Measurements from ENCODE around the gene PIEZO2.

PIEZO2 gene

DNA sequence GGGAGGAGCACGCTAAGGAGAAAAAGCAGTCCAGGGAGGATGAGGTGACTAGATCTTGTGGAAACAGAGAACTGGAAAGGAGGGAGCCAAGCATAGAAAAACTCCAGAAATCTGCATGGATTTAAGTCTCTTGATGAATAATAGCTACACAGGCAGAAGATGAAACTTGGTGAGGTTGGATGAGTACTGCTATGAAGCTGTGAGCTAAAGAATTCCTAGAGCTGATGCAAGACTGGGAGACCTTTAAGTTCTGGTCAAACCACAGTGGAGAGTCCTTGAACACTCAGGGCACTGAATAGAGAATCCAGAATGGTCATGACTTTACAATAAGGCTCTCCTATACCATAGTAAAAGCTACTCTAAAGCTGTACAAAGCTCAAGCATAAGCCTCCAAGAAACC, 18.4 kb upstream of the PIEZO2 start:
- DNase-seq (ENCODE audit: insufficient read length, low spot score) (no peak), FAIRE-seq (no peak)
- TF ChIP-seq POU2F2 (IDR thresholded peaks at IDR 0.05; ENCODE audit: low read depth, low read length): no peak
- TF ChIP-seq SPI1 (IDR thresholded peaks at IDR 0.05; ENCODE audit: low read depth, low read length): no peak
- TF ChIP-seq POLR2A (IDR thresholded peaks at IDR 0.05; ENCODE audit: low read depth, low read length): no peak
- no peak for TF ChIP-seq POLR2AphosphoS5 (IDR thresholded peaks at IDR 0.05; ENCODE audit: low read depth, low read length)
- TF ChIP-seq TAF1 (IDR thresholded peaks at IDR 0.05; ENCODE audit: low read depth, low read length): no peak
- no peak for TF ChIP-seq PAX5 (IDR thresholded peaks at IDR 0.05; ENCODE audit: insufficient read depth, low read length, severe bottlenecking)

DNA sequence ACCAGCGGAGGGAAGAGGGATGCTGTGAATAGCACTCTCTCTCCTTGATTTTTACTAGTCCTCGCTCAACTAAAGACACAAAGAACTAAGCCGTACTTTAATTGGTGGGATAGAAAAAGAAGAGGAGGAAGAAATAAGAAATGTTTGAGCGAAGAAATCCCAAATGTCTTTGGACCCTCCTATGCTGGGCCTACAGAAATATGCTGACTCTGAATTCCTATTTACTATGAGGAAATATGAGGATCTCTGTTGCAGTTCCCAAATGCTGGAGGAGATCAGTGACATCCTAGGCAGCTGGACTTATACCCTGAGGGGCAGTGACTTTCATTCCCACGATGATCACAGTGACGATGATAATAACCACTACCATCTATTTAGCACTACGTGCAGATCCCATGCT, 16.6 kb upstream of the PIEZO2 start:
- no peak for FAIRE-seq
- no peak for DNase-seq (ENCODE audit: insufficient read length, low spot score)
- TF ChIP-seq PAX5 (IDR thresholded peaks at IDR 0.05; ENCODE audit: insufficient read depth, low read length, severe bottlenecking) (no peak), SPI1 (IDR thresholded peaks at IDR 0.05; ENCODE audit: low read depth, low read length) (no peak), POLR2A (IDR thresholded peaks at IDR 0.05; ENCODE audit: low read depth, low read length) (no peak), TAF1 (IDR thresholded peaks at IDR 0.05; ENCODE audit: low read depth, low read length) (no peak), POU2F2 (IDR thresholded peaks at IDR 0.05; ENCODE audit: low read depth, low read length) (no peak), POLR2AphosphoS5 (IDR thresholded peaks at IDR 0.05; ENCODE audit: low read depth, low read length) (no peak)

DNA sequence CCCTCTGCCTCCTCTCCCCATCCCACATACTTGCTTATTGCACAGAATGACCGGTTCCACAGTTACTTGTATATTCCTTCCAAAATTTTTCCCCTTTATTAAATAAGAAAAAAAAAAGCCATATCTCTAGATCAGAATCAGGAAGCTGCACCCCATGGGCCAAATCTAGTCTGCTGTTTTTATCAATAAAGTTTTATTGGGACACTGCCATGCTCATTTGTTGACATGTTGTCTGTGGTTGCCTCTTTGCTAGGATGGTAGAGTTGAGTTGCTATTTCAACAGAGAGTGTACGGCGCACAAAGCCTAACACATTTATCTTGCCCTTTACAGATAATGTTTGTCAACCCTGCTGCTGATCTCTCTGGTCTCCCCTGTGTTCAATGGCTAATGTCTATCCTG, 15.8 kb upstream of the PIEZO2 start:
- no peak for TF ChIP-seq POLR2A (IDR thresholded peaks at IDR 0.05; ENCODE audit: low read depth, low read length)
- no peak for TF ChIP-seq PAX5 (IDR thresholded peaks at IDR 0.05; ENCODE audit: insufficient read depth, low read length, severe bottlenecking)
- TF ChIP-seq TAF1 (IDR thresholded peaks at IDR 0.05; ENCODE audit: low read depth, low read length): no peak
- no peak for TF ChIP-seq SPI1 (IDR thresholded peaks at IDR 0.05; ENCODE audit: low read depth, low read length)
- no peak for TF ChIP-seq POU2F2 (IDR thresholded peaks at IDR 0.05; ENCODE audit: low read depth, low read length)
- TF ChIP-seq POLR2AphosphoS5 (IDR thresholded peaks at IDR 0.05; ENCODE audit: low read depth, low read length): no peak
- DNase-seq (ENCODE audit: insufficient read length, low spot score) (no peak), FAIRE-seq (no peak)

DNA sequence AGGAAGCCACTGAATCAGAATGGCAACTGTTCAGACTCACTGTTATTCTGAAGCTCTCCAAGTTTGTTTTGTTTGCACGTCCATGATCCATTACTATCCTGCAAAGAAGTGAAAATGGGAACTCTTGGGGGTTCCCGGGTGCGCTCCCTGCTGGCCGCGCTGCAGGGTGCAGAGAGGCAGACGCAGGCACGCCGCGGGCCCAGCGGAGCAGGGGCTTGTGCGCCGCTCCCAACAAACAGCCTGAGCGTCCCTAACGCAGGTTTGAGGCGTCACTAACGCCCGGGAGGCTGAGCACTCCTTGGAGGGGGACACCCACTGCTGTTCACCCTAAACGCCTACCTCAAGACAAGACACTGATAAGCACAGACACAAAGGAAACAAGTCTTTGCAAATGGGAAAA, 14.3 kb upstream of the PIEZO2 start:
- FAIRE-seq (no peak), DNase-seq (ENCODE audit: insufficient read length, low spot score) (no peak)
- no peak for TF ChIP-seq PAX5 (IDR thresholded peaks at IDR 0.05; ENCODE audit: insufficient read depth, low read length, severe bottlenecking)
- TF ChIP-seq POLR2A (IDR thresholded peaks at IDR 0.05; ENCODE audit: low read depth, low read length): no peak
- no peak for TF ChIP-seq SPI1 (IDR thresholded peaks at IDR 0.05; ENCODE audit: low read depth, low read length)
- TF ChIP-seq POLR2AphosphoS5 (IDR thresholded peaks at IDR 0.05; ENCODE audit: low read depth, low read length): no peak
- no peak for TF ChIP-seq TAF1 (IDR thresholded peaks at IDR 0.05; ENCODE audit: low read depth, low read length)
- no peak for TF ChIP-seq POU2F2 (IDR thresholded peaks at IDR 0.05; ENCODE audit: low read depth, low read length)

DNA sequence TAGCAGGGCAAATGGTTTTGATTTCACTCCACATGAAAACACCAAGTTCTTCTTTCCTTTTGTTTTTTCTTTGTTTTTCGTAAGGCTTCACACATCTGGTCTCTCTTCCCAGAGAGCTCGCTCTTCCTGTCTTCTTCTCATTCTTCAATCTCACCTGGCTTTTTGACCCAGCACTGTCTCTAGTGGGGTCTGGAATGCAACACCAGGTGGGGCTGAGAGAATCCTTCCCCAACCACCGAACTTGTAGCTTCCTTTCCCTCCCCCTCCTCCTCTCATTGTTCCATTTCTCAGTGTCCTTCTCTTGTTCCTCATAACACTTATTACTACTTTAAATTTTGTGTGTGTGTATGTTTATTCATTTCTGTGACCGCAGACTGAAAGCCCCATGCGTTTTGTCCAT, 13.5 kb upstream of the PIEZO2 start:
- TF ChIP-seq POLR2AphosphoS5 (IDR thresholded peaks at IDR 0.05; ENCODE audit: low read depth, low read length) (no peak), SPI1 (IDR thresholded peaks at IDR 0.05; ENCODE audit: low read depth, low read length) (no peak), PAX5 (IDR thresholded peaks at IDR 0.05; ENCODE audit: insufficient read depth, low read length, severe bottlenecking) (no peak), POU2F2 (IDR thresholded peaks at IDR 0.05; ENCODE audit: low read depth, low read length) (no peak), POLR2A (IDR thresholded peaks at IDR 0.05; ENCODE audit: low read depth, low read length) (no peak), TAF1 (IDR thresholded peaks at IDR 0.05; ENCODE audit: low read depth, low read length) (no peak)
- FAIRE-seq: no peak

DNA sequence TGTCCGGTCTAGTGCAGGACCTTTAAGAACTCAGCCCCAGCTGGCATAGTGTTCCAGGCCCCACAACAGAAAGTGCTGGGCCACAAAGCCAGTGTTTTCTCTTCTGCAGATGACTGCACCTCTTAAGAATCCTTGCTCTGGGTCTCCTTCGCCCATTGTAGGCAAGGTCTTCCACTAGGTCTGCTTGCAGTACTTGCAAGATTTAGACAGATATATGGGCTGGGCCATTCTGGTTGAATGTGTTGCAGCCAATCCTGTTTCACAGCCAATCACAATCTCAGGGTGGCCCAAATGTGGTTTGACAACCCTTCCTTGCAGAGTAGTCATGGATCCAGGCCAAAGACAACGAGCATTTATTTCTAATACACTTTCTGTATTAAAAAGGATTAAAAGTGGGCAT, 13.1 kb upstream of the PIEZO2 start:
- TF ChIP-seq TAF1 (IDR thresholded peaks at IDR 0.05; ENCODE audit: low read depth, low read length) (no peak), POLR2AphosphoS5 (IDR thresholded peaks at IDR 0.05; ENCODE audit: low read depth, low read length) (no peak), SPI1 (IDR thresholded peaks at IDR 0.05; ENCODE audit: low read depth, low read length) (no peak)
- no peak for FAIRE-seq
- no peak for DNase-seq (ENCODE audit: insufficient read length, low spot score)

More for the DNA sequence above, 13.5 kb upstream of the PIEZO2 start:
- DNase-seq (ENCODE audit: insufficient read length, low spot score): no peak

DNA sequence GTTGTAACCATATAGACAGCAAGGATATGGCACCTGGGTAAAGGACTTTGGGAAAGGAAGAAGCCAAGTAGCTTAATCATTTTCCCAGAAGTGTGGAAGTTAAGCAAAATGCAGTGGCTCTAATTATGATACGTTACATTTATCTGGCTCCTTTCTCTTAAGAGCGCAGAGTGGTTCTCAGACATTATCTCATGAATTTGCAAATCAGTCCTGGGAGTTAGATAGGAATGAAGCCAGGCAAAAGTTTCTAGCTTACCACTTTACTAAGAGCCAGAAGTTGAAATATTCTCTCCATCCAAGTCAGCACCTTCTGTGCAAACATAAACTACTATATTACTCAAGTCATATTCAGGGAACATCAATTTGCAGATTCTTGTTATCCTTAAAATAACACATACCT, 10.9 kb upstream of the PIEZO2 start:
- FAIRE-seq (no peak), DNase-seq (ENCODE audit: insufficient read length, low spot score) (no peak)
- no peak for TF ChIP-seq PAX5 (IDR thresholded peaks at IDR 0.05; ENCODE audit: insufficient read depth, low read length, severe bottlenecking)

DNA sequence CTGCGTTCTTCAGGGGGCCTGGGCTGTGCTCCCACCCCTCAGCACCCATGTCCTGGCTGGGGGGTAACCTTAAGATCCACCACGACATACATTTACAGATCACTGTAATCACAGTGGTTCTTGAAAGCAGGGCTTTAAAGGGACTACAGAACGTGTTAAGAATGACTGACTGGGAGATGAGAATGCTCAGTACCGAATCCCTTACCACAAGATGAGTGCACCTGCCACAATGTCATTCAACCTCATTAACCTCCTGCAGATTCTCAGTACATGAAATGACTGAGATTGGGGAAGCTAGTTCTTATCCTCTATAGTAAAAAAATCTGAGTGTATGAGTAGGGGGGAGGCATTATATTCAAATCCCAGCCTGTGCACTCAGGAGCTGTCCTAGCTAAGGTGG, 10.5 kb upstream of the PIEZO2 start:
- DNase-seq (ENCODE audit: insufficient read length, low spot score): no peak
- FAIRE-seq: peak; percentile 31
- no peak for TF ChIP-seq POU2F2 (IDR thresholded peaks at IDR 0.05; ENCODE audit: low read depth, low read length)
- no peak for TF ChIP-seq POLR2AphosphoS5 (IDR thresholded peaks at IDR 0.05; ENCODE audit: low read depth, low read length)
- no peak for TF ChIP-seq PAX5 (IDR thresholded peaks at IDR 0.05; ENCODE audit: insufficient read depth, low read length, severe bottlenecking)
- no peak for TF ChIP-seq POLR2A (IDR thresholded peaks at IDR 0.05; ENCODE audit: low read depth, low read length)
- TF ChIP-seq TAF1 (IDR thresholded peaks at IDR 0.05; ENCODE audit: low read depth, low read length): no peak
- no peak for TF ChIP-seq SPI1 (IDR thresholded peaks at IDR 0.05; ENCODE audit: low read depth, low read length)

DNA sequence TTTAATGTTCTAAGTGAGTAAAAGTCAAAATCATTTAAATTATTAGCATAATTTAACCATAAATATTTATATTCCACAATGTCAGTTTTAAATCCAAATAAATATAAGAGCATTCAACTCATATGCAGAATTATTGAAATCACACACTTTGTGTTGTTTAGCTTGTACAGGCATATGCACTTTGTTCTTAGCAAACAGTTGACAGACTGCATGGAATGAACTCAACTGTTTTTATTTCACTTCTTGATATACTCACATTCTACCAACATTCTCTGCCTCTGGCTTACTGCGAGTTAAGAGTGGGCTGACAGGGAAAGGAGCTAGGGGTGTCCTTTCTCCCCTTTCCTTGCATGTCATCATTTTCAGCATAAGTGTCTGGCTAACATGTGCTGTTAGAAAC, 7.6 kb upstream of the PIEZO2 start:
- no peak for TF ChIP-seq POU2F2 (IDR thresholded peaks at IDR 0.05; ENCODE audit: low read depth, low read length)
- no peak for TF ChIP-seq TAF1 (IDR thresholded peaks at IDR 0.05; ENCODE audit: low read depth, low read length)
- TF ChIP-seq POLR2A (IDR thresholded peaks at IDR 0.05; ENCODE audit: low read depth, low read length): no peak
- TF ChIP-seq POLR2AphosphoS5 (IDR thresholded peaks at IDR 0.05; ENCODE audit: low read depth, low read length): no peak
- FAIRE-seq (no peak), DNase-seq (ENCODE audit: insufficient read length, low spot score) (no peak)

DNA sequence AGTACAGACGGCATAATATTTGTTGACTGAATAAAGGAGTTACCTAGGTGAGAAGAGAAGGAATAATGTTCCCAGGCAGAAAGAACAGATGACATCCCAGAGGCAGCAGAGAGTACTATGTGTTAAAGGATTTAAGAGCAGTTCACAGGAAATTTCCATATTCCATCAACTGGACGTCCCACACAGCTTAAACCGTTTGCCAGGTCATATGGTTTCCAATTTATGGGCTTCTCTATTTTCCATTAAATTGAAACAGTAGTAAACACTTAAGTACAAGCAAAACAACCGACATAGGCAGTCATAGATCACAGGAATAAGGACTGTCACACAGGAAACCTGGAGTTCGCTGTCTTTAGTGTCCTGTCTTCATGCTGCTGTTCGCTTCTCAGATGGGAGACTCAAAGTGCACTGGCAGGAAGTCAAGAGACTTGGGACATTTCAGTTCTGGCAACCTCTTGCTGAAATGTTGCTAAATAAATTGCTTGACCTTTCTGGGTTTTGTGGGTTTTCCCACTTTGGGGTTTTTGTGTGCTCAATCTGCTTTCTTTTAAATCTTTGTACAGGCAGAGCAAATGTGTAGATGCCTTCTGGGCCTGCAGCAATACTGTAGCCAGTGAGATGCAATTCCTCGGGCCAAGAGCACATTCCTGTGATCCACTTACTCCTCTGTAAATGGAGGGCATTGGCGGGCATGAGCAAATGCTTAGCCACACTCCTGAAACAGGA, 5.8 kb upstream of the PIEZO2 start:
- FAIRE-seq (no peak), DNase-seq (ENCODE audit: insufficient read length, low spot score) (no peak)
- TF ChIP-seq POU2F2 (IDR thresholded peaks at IDR 0.05; ENCODE audit: low read depth, low read length): no peak
- TF ChIP-seq TAF1 (IDR thresholded peaks at IDR 0.05; ENCODE audit: low read depth, low read length): no peak
- TF ChIP-seq POLR2AphosphoS5 (IDR thresholded peaks at IDR 0.05; ENCODE audit: low read depth, low read length): no peak
- no peak for TF ChIP-seq SPI1 (IDR thresholded peaks at IDR 0.05; ENCODE audit: low read depth, low read length)
- no peak for TF ChIP-seq POLR2A (IDR thresholded peaks at IDR 0.05; ENCODE audit: low read depth, low read length)
- no peak for TF ChIP-seq PAX5 (IDR thresholded peaks at IDR 0.05; ENCODE audit: insufficient read depth, low read length, severe bottlenecking)

All from GM12891 (cell line).